Measurements from ENCODE around the gene EIF4E1B.

GRCh38 chr5:176621661-176622079 lies 8.8 kb upstream of the EIF4E1B start:
- no peak for TF ChIP-seq CTCF (IDR thresholded peaks at IDR 0.05 in 8 of 11, conservative IDR thresholded peaks at IDR 0.05 in 3 of 11)
- no peak for TF ChIP-seq POLR2A (IDR thresholded peaks at IDR 0.05)
- TF ChIP-seq POLR2AphosphoS5 (IDR thresholded peaks at IDR 0.05): no peak

Measured in spleen (tissue), 7 donors.